Measurements from ENCODE around the gene RASAL1. TPM values are rescaled to one million over a fixed set of nuclear protein-coding genes. Genes with fewer than 3 reads are reported as not detected.

RASAL1 gene
- total RNA-seq, 2 donors from 2014 or later = 9.0 to 10.2 TPM

DNA sequence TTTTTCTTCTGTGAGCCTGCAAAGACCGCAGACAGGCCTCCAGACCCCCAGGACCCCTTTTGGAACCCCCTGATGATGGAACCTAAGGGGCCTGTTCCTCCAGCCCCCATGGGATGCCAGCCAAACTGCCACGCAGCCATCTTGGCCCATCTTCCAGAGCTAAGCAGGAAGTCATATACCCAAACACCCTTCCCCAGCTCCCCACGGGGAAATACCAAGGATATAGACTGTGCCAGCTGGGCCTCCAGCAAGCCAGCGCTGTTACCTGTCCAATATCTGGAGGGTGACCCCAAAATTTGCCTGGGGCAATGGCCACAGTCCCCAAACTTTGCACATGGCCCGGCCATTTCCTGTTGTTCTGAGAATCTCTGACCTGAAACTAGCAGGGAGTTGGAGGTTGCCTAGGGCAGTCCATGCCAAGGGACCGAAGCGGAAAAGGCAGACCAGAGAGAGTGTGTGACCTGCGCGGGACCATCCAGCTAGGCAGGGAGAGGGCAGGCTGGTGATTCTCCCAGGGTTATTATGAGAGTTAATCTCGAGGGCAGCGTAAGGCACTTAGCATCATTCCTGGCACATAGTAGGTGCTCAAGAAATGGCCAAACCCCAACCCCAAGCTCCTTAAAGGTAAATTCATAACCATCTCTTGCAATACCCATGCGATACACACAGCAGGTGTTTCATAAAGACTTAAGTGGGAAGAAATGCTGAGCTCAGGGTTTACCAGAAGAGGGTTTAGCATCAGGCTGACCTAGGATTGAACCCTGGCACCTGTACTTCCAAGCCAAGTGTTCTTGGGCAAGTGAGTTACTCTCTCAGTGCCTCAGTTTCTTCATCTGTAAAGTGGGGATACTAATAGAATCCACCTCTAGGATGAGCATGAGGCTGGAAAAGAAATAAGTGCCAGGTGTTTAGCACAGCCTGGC is 2.6 kb upstream of the RASAL1 start:
- no peak overlapping the region for H3K4me3 ChIP-seq
- no peaks in the 10 kb centered on the region for H3K9me3 ChIP-seq
- no peak overlapping the region for H3K27ac ChIP-seq
- TF ChIP-seq, protein P1, sequence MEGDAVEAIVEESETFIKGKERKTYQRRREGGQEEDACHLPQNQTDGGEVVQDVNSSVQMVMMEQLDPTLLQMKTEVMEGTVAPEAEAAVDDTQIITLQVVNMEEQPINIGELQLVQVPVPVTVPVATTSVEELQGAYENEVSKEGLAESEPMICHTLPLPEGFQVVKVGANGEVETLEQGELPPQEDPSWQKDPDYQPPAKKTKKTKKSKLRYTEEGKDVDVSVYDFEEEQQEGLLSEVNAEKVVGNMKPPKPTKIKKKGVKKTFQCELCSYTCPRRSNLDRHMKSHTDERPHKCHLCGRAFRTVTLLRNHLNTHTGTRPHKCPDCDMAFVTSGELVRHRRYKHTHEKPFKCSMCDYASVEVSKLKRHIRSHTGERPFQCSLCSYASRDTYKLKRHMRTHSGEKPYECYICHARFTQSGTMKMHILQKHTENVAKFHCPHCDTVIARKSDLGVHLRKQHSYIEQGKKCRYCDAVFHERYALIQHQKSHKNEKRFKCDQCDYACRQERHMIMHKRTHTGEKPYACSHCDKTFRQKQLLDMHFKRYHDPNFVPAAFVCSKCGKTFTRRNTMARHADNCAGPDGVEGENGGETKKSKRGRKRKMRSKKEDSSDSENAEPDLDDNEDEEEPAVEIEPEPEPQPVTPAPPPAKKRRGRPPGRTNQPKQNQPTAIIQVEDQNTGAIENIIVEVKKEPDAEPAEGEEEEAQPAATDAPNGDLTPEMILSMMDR (IDR thresholded peaks at IDR 0.05) = no peak
- no peak for DNase-seq
- intact Hi-C loops (cut with DNase I) = no loop called here
- H3K36me3 ChIP-seq = no peaks in the 10 kb centered on the region
- no peak overlapping the region for H3K9ac ChIP-seq (ENCODE audit: low read depth in 2 of 2, low read length in 2 of 2)
- H3K27me3 ChIP-seq = no peaks in the 10 kb centered on the region
- H3K4me1 ChIP-seq = peaks cover 7% of the 10 kb centered on the region

GRCh38 chr12:113136990-113137511 is 1.5 kb upstream of the RASAL1 start:
- H3K27me3 ChIP-seq = no peaks in the 10 kb centered on the region
- intact Hi-C loops (cut with DNase I) = no loop called here
- TF ChIP-seq, protein P1 (IDR thresholded peaks at IDR 0.05) = no peak
- no peaks in the 10 kb centered on the region for H3K36me3 ChIP-seq
- peak overlapping the region in 1 of 2 donors; percentile 22 for H3K9ac ChIP-seq (ENCODE audit: low read depth in 2 of 2, low read length in 2 of 2)
- DNase-seq = peak; percentile 90
- H3K4me1 ChIP-seq = peaks cover 7% of the 10 kb centered on the region
- no peaks in the 10 kb centered on the region for H3K9me3 ChIP-seq
- peak overlapping the region; percentile 68 for H3K27ac ChIP-seq
- H3K4me3 ChIP-seq = no peak overlapping the region

GRCh38 chr12:113136128-113136989 is 798 bp upstream of the RASAL1 start:
- H3K27ac ChIP-seq = peak overlapping the region; percentile 68

DNA sequence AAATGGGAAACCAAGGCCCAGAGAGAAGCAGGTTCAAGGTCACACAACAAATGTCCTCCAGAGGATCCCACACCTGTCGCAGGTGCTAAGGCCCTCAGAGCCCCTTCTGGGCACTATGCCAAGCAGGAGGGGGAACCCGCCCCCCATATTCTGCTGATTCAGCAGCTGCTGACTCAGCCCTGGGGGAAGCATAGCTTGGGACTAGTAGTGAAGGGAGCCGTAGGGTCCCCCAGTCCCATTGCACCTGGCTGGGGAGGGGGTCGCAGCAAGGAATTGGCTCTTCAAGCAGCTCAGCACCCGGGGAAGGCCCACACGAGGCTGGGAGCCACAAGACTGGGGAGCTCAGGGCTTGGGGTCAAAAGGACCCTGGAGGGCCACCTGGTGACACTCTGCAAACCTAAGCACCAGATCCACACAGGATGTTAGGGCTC is 1.0 kb downstream of the RASAL1 start:
- Histone ChIP-seq H3K4me1 (peaks cover 7% of the 10 kb centered on the region), H3K9me3 (no peaks in the 10 kb centered on the region), H3K36me3 (no peaks in the 10 kb centered on the region), H3K4me3 (peak overlapping the region; percentile 53), H3K27me3 (no peaks in the 10 kb centered on the region), H3K9ac (ENCODE audit: low read depth in 2 of 2, low read length in 2 of 2) (peak overlapping the region; percentile 69 to 78), H3K27ac (no peak overlapping the region)
- intact Hi-C loops (cut with DNase I) = no loop called here
- TF ChIP-seq, protein P1 (IDR thresholded peaks at IDR 0.05) = no peak
- DNase-seq = no peak

More at GRCh38 chr12:113136128-113136989, 798 bp upstream of the RASAL1 start:
- Histone ChIP-seq H3K27me3 (no peaks in the 10 kb centered on the region), H3K9ac (ENCODE audit: low read depth in 2 of 2, low read length in 2 of 2) (peak overlapping the region; percentile 22 to 39), H3K36me3 (no peaks in the 10 kb centered on the region), H3K4me3 (peak overlapping the region; percentile 53), H3K4me1 (peaks cover 7% of the 10 kb centered on the region), H3K9me3 (no peaks in the 10 kb centered on the region)
- peak; percentile 67 for DNase-seq
- intact Hi-C loops (cut with DNase I) = no loop called here
- TF ChIP-seq, protein P1 (IDR thresholded peaks at IDR 0.05) = no peak

- Histone ChIP-seq H3K9me3 (no peaks in the 10 kb centered on the region), H3K36me3 (no peaks in the 10 kb centered on the region), H3K4me3 (no peak overlapping the region), H3K9ac (ENCODE audit: low read depth in 2 of 2, low read length in 2 of 2) (no peak overlapping the region), H3K4me1 (peaks cover 7% of the 10 kb centered on the region), H3K27me3 (no peaks in the 10 kb centered on the region), H3K27ac (no peak overlapping the region)
- TF ChIP-seq, protein P1 (IDR thresholded peaks at IDR 0.05) = no peak
- intact Hi-C loops (cut with DNase I) = no loop called here
- DNase-seq = no peak
Observed at GRCh38 chr12:113134071-113134470, 1.5 kb downstream of the RASAL1 start.
